Mesendoderm (in vitro differentiated cells): ENCODE data around the gene BCAN.

Experiments used
- DNase-seq: peaks from one replicate; pipeline ENCODE4 v3.0.0; 2013
- H2AK5ac ChIP-seq: 2 replicates; pipeline ENCODE4 v1.6.1; 2013; ENCODE audit warnings: low read length, inconsistent platforms
- H2BK120ac ChIP-seq: 2 replicates; pipeline ENCODE4 v1.6.1; 2013; ENCODE audit warnings: low read depth, mild to moderate bottlenecking, low read length, moderate library complexity, mixed read lengths
- H2BK15ac ChIP-seq: replicated peaks from 2 replicates; pipeline ENCODE4 v1.6.1; 2013; ENCODE audit warnings: low read depth, mild to moderate bottlenecking, moderate library complexity
- H2BK5ac ChIP-seq: 2 replicates; pipeline ENCODE4 v1.6.1; 2013; ENCODE audit warnings: low read length, inconsistent platforms
- H3K18ac ChIP-seq: 2 replicates; pipeline ENCODE4 v1.6.1; 2013; ENCODE audit warnings: mild to moderate bottlenecking, low read length, mixed read lengths
- H3K23ac ChIP-seq: one replicate; pipeline ENCODE4 v1.6.1; 2013; ENCODE audit warnings: low read length
- H3K27ac ChIP-seq: 2 replicates; pipeline ENCODE4 v1.5.1; 2013; ENCODE audit warnings: low read depth, mild to moderate bottlenecking, inconsistent platforms, low read length, moderate library complexity
- H3K27me3 ChIP-seq: 2 replicates; pipeline ENCODE4 v1.6.1; 2013; ENCODE audit warnings: low read length, control low read depth, mild to moderate bottlenecking, inconsistent platforms; ENCODE audit not compliant: insufficient read depth, poor library complexity
- H3K36me3 ChIP-seq: 2 replicates; pipeline ENCODE4 v1.6.1; 2013; ENCODE audit warnings: low read length, inconsistent platforms; ENCODE audit not compliant: control insufficient read depth, insufficient read depth
- H3K4ac ChIP-seq: one replicate; pipeline ENCODE4 v1.6.1; 2013; ENCODE audit warnings: low read depth, mild to moderate bottlenecking, low read length, moderate library complexity
- H3K4me1 ChIP-seq: 2 replicates; pipeline ENCODE4 v1.6.1; 2013; ENCODE audit warnings: low read depth, low read length, inconsistent platforms; ENCODE audit not compliant: control insufficient read depth
- H3K4me2 ChIP-seq: 2 replicates; pipeline ENCODE4 v1.6.1; 2013; ENCODE audit warnings: low read length
- H3K4me3 ChIP-seq: 2 replicates; pipeline ENCODE4 v1.5.1; 2013; ENCODE audit warnings: mild to moderate bottlenecking, low read length
- H3K56ac ChIP-seq: one replicate; pipeline ENCODE4 v1.6.1; 2013; ENCODE audit warnings: low read length
- H3K79me1 ChIP-seq: 2 replicates; pipeline ENCODE4 v1.6.1; 2013; ENCODE audit warnings: low read length, inconsistent platforms
- H3K79me2 ChIP-seq: 2 replicates; pipeline ENCODE4 v1.6.1; 2013; ENCODE audit warnings: mild to moderate bottlenecking, low read length; ENCODE audit not compliant: control insufficient read depth, insufficient read depth
- H3K9ac ChIP-seq: 2 replicates; pipeline ENCODE4 v1.6.1; 2013; ENCODE audit warnings: low read length, inconsistent platforms
- H4K5ac ChIP-seq: one replicate; pipeline ENCODE4 v1.6.1; 2013; ENCODE audit warnings: low read length
- H4K8ac ChIP-seq: one replicate; pipeline ENCODE4 v1.6.1; 2013; ENCODE audit warnings: low read depth, mild to moderate bottlenecking, control low read depth, low read length, moderate library complexity
- WGBS: extraction: QIAGEN DNeasy Blood & Tissue Kit; methylation state at CpG from one replicate; pipeline ENCODE4 v1.1.7; 2013; ENCODE audit warnings: low lambda C conversion rate, missing lambda C conversion rate; ENCODE audit not compliant: insufficient coverage; ENCODE audit errors: extremely low coverage; 5-methylcytosine and 5-hydroxymethylcytosine counted together

BCAN gene

DNA sequence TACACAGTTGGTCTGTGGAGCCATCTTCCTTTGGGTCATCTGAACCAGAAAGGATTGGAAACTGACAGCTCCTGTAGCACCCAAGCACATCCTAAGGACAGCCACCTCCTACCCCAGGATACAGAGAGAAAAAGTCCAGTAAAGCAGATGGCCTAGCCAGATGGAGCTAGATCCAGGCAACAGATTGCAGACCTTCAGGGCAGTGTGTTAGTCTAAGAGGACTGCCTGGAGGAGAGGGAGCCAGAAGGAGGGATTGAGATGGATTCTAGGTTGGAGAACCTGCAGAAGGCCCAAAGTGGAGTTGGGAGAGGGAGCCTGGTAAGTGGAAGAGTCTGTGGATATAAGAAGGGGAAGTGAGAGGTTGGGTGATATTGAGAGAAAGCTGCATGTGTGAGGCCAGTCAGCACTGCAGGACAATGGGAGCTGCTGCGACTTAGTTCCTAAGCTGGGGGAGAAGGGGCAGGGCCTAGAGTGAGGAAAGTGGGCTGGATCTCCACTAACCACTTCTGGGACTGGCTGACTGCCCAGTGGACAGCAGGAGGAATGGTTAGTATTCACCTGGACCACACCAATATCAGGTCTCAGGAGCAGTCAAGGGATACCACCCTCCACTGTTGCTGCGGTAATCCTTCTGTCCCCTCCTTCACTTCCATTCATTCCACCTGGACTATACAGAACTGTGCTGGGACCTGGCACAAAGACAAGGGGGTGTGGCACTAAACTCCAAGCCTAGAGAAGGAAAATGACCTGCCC, 13.4 kb downstream of the BCAN start:
- Histone ChIP-seq H3K27me3 (peaks cover 5% of the 10 kb centered on the region), H2AK5ac (no peak overlapping the region), H3K23ac (no peak overlapping the region), H4K5ac (no peak overlapping the region), H2BK5ac (no peak overlapping the region), H3K4me3 (no peak overlapping the region), H3K36me3 (no peaks in the 10 kb centered on the region), H3K79me2 (no peaks in the 10 kb centered on the region), H3K18ac (no peak overlapping the region), H3K4me2 (no peak overlapping the region), H2BK120ac (no peak overlapping the region), H3K4ac (no peak overlapping the region), H3K27ac (no peak overlapping the region), H4K8ac (no peak overlapping the region), H3K9ac (no peak overlapping the region), H2BK15ac (no peak overlapping the region), H3K4me1 (peaks cover 3% of the 10 kb centered on the region), H3K79me1 (no peaks in the 10 kb centered on the region), H3K56ac (no peak overlapping the region)
- no peak for DNase-seq
- no CpG with 5 or more reads among the region's 2 CpGs for WGBS

DNA sequence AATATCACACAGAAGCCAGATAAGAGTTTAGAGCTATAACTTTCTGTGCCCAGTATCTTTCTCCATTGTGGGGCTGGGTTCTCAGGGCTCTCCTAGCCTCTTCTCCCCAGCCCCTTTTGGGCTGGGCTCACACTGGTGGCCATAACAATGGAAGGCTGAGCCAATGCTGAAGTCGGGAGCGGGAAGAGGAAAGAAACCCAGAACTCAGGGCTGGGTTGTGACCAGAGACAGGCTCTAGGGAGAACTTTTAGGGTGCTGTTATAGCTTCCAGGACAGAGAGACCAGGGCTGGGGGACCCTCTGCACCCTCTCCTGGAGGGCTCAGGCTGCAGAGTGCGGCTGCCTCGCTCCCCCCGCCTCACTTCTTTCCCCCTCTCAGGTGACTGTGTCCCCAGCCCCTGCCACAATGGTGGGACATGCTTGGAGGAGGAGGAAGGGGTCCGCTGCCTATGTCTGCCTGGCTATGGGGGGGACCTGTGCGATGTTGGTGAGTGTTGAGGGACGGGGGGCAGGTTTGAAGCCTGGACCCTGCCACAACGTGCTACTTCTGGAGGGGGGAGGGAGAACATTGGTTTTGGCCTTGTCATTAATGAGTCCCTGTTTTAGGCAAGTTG, 14.1 kb downstream of the BCAN start:
- no peak overlapping the region for H3K4me3 ChIP-seq
- H3K36me3 ChIP-seq, result no peaks in the 10 kb centered on the region
- no peak overlapping the region for H3K56ac ChIP-seq
- H3K4me2 ChIP-seq, result no peak overlapping the region
- H2AK5ac ChIP-seq, result no peak overlapping the region
- WGBS, result no CpG with 5 or more reads among the region's 9 CpGs
- no peak overlapping the region for H4K5ac ChIP-seq
- no peak overlapping the region for H3K4ac ChIP-seq
- H4K8ac ChIP-seq, result no peak overlapping the region
- peaks cover 6% of the 10 kb centered on the region for H3K4me1 ChIP-seq
- no peak overlapping the region for H3K27ac ChIP-seq
- H3K9ac ChIP-seq, result no peak overlapping the region
- H3K79me2 ChIP-seq, result no peaks in the 10 kb centered on the region
- DNase-seq, result no peak
- H2BK120ac ChIP-seq, result no peak overlapping the region
- H3K27me3 ChIP-seq, result peaks cover 5% of the 10 kb centered on the region
- no peaks in the 10 kb centered on the region for H3K79me1 ChIP-seq
- H3K18ac ChIP-seq, result no peak overlapping the region
- H2BK15ac ChIP-seq, result no peak overlapping the region
- no peak overlapping the region for H3K23ac ChIP-seq
- no peak overlapping the region for H2BK5ac ChIP-seq

DNA sequence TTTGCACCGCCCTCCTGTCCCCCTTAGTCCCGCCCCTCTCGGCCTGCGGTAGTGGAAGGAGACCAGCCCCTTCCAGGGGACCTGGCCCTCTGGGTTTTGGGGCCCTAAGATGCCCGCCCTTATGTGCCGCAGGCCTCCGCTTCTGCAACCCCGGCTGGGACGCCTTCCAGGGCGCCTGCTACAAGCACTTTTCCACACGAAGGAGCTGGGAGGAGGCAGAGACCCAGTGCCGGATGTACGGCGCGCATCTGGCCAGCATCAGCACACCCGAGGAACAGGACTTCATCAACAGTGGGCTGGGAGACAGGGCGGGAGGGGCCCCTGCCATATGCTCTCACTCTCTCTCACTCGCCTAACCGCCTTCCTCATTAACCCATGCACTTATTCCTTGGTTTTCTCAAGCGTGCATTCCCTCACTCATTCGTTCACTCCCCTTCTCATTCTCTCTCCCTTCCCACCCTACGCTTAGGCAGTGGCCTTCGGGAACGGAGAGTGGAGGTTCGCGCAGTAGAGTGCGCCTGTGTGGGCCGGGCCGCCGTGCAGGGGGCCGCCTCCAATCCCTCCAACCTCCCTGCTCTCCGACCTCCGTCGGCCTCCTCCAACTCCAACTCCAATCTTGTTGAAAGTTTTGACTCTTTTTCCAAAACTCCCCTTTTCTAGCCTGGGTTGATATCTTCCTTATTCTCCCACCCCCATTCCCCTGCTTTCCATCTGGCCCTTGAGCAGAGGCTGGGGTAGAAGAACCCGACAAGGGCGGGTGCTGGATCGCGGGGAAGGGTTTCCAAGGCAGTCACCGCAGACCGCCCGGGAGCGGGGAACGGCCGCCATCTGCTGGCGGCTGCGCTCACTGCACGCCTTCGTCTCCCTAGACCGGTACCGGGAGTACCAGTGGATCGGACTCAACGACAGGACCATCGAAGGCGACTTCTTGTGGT, 15.2 kb downstream of the BCAN start:
- Histone ChIP-seq H3K23ac (peak overlapping the region; percentile 81), H4K8ac (no peak overlapping the region), H3K4me1 (peaks cover 7% of the 10 kb centered on the region), H3K79me1 (no peaks in the 10 kb centered on the region), H4K5ac (no peak overlapping the region), H3K18ac (no peak overlapping the region), H2BK120ac (no peak overlapping the region), H3K56ac (peak overlapping the region; percentile 62), H3K27me3 (peaks cover 5% of the 10 kb centered on the region), H2AK5ac (no peak overlapping the region), H2BK15ac (no peak overlapping the region), H3K36me3 (no peaks in the 10 kb centered on the region), H3K79me2 (no peaks in the 10 kb centered on the region), H3K9ac (peak overlapping the region; percentile 53), H3K4ac (no peak overlapping the region), H3K27ac (no peak overlapping the region), H3K4me2 (peak overlapping the region; percentile 95), H3K4me3 (peak overlapping the region; percentile 17), H2BK5ac (no peak overlapping the region)
- peak; percentile 72 for DNase-seq
- no CpG with 5 or more reads among the region's 54 CpGs for WGBS

DNA sequence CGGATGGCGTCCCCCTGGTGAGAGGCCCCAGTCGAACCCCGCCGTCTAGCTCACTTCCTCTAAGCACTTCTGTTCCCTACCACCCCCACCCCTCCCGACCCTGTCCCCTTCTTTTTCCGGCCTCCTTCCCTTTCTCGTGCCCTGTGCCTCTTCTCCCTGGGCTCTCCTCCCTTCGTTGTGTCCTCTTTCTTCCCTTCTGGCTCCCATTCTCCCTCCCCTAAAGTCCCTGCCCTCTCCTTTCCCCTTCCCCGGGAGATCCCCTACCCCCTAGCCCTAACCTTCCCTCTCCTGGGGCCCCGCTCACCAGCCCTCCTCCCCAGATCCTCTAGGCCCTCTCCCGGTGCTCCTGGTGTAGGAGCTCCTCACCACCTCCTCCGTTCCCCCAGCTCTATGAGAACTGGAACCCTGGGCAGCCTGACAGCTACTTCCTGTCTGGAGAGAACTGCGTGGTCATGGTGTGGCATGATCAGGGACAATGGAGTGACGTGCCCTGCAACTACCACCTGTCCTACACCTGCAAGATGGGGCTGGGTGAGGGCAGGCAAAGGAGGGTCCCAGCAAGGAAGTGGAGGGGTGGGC, 15.9 kb downstream of the BCAN start:
- H3K36me3 ChIP-seq, result no peaks in the 10 kb centered on the region
- no CpG with 5 or more reads among the region's 15 CpGs for WGBS
- no peak overlapping the region for H3K4ac ChIP-seq
- H3K4me2 ChIP-seq, result no peak overlapping the region
- peak overlapping the region; percentile 32 for H3K9ac ChIP-seq
- H3K23ac ChIP-seq, result no peak overlapping the region
- H2BK120ac ChIP-seq, result no peak overlapping the region
- H3K27me3 ChIP-seq, result peaks cover 5% of the 10 kb centered on the region
- H3K56ac ChIP-seq, result peak overlapping the region; percentile 39
- H3K4me1 ChIP-seq, result peaks cover 9% of the 10 kb centered on the region
- H4K8ac ChIP-seq, result no peak overlapping the region
- H3K79me1 ChIP-seq, result no peaks in the 10 kb centered on the region
- H3K27ac ChIP-seq, result no peak overlapping the region
- no peak overlapping the region for H4K5ac ChIP-seq
- DNase-seq, result no peak
- no peaks in the 10 kb centered on the region for H3K79me2 ChIP-seq
- H3K18ac ChIP-seq, result no peak overlapping the region
- H3K4me3 ChIP-seq, result no peak overlapping the region
- no peak overlapping the region for H2AK5ac ChIP-seq
- no peak overlapping the region for H2BK5ac ChIP-seq
- no peak overlapping the region for H2BK15ac ChIP-seq

DNA sequence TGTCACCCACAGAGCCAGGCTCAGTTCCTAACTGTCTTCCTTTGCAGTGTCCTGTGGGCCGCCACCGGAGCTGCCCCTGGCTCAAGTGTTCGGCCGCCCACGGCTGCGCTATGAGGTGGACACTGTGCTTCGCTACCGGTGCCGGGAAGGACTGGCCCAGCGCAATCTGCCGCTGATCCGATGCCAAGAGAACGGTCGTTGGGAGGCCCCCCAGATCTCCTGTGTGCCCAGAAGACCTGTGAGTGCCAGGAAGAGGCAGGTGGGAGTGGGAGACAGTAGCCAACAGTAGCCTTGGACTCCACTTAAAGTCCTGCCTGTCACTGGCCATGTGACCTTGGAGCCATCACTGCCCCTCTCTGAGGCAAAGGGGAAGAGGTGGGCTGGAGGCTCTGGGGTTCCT, 16.6 kb downstream of the BCAN start:
- Histone ChIP-seq H3K4me3 (no peak overlapping the region), H2BK120ac (no peak overlapping the region), H3K18ac (no peak overlapping the region), H3K79me1 (no peaks in the 10 kb centered on the region), H4K5ac (no peak overlapping the region), H2AK5ac (no peak overlapping the region), H3K4me2 (no peak overlapping the region), H3K36me3 (no peaks in the 10 kb centered on the region), H3K79me2 (no peaks in the 10 kb centered on the region), H2BK15ac (no peak overlapping the region), H3K27me3 (peaks cover 5% of the 10 kb centered on the region), H3K23ac (no peak overlapping the region), H2BK5ac (no peak overlapping the region), H3K4ac (no peak overlapping the region), H3K9ac (no peak overlapping the region), H3K4me1 (peaks cover 11% of the 10 kb centered on the region), H3K56ac (no peak overlapping the region), H3K27ac (no peak overlapping the region), H4K8ac (no peak overlapping the region)
- WGBS, result no CpG with 5 or more reads among the region's 14 CpGs
- no peak for DNase-seq
